ENCODE data around the gene MAGI1. TPM values are rescaled to one million over a fixed set of nuclear protein-coding genes. Genes with fewer than 3 reads are reported as not detected.
A peak's percentile ranks its signal among the peaks of the same experiment; 100 is the strongest.
"Not testable (repeated sequence)": the region's sequence is repeated elsewhere in the genome, so short reads cannot be mapped to it uniquely, and the experiment has no call there.

The MAGI1 gene
- total RNA-seq, 1 donor = 13.0 TPM

- no peak for DNase-seq (ENCODE audit: low read depth)
- H3K4me3 ChIP-seq (ENCODE audit: low read depth, low read length) = no peak overlapping the region
- no peak for TF ChIP-seq CTCF (IDR thresholded peaks at IDR 0.05; ENCODE audit: insufficient read depth, low read length)
These were observed 424.1 kb downstream of the MAGI1 start for GRCh38 chr3:65614585-65614984.

GRCh38 chr3:65607965-65608460 is 430.7 kb downstream of the MAGI1 start:
- not testable (repeated sequence) for DNase-seq (ENCODE audit: low read depth); H3K4me3 ChIP-seq (ENCODE audit: low read depth, low read length)

- H3K4me3 ChIP-seq (ENCODE audit: low read depth, low read length) = no peak overlapping the region
- DNase-seq (ENCODE audit: low read depth) = no peak
- no peak for TF ChIP-seq CTCF (IDR thresholded peaks at IDR 0.05; ENCODE audit: insufficient read depth, low read length)
These were observed 431.6 kb downstream of the MAGI1 start for GRCh38 chr3:65607101-65607500.

- TF ChIP-seq CTCF (IDR thresholded peaks at IDR 0.05; ENCODE audit: insufficient read depth, low read length) = no peak
- DNase-seq (ENCODE audit: low read depth) = no peak
- no peak overlapping the region for H3K4me3 ChIP-seq (ENCODE audit: low read depth, low read length)
These were observed 432.8 kb downstream of the MAGI1 start for GRCh38 chr3:65605876-65606432.

- peak; percentile 70 for DNase-seq (ENCODE audit: low read depth)
- no peak overlapping the region for H3K4me3 ChIP-seq (ENCODE audit: low read depth, low read length)
- TF ChIP-seq CTCF (IDR thresholded peaks at IDR 0.05; ENCODE audit: insufficient read depth, low read length) = no peak
These were observed 433.7 kb downstream of the MAGI1 start for GRCh38 chr3:65604863-65605526.

- TF ChIP-seq CTCF (IDR thresholded peaks at IDR 0.05; ENCODE audit: insufficient read depth, low read length) = no peak
- DNase-seq (ENCODE audit: low read depth) = no peak
- H3K4me3 ChIP-seq (ENCODE audit: low read depth, low read length) = no peak overlapping the region
These were observed 435.1 kb downstream of the MAGI1 start for GRCh38 chr3:65603631-65604030.

GRCh38 chr3:65600888-65601287 is 437.8 kb downstream of the MAGI1 start:
- no peak for DNase-seq (ENCODE audit: low read depth)
- TF ChIP-seq CTCF (IDR thresholded peaks at IDR 0.05; ENCODE audit: insufficient read depth, low read length) = no peak

More at GRCh38 chr3:65600888-65601287, 437.8 kb downstream of the MAGI1 start:
- H3K4me3 ChIP-seq (ENCODE audit: low read depth, low read length) = no peak overlapping the region
